Activated CD4-positive, CD25-positive, alpha-beta regulatory T cell treated with anti-CD3 and anti-CD28 coated beads, Interleukin-2, amount 50 U/mL, for 72 hours (primary cell): ENCODE measurements around the gene CYB5R3.
"Not testable (repeated sequence)": the region's sequence is repeated elsewhere in the genome, so short reads cannot be mapped to it uniquely, and the experiment has no call there.

Experiments used
- DNase-seq: peaks from one replicate; pipeline ENCODE4 v3.0.0; 2021

Gene CYB5R3

GRCh38 chr22:42596336-42596735 is 52.9 kb downstream of the CYB5R3 start:
- no peak for DNase-seq

GRCh38 chr22:42595434-42595833 is 53.8 kb downstream of the CYB5R3 start:
- DNase-seq = no peak

GRCh38 chr22:42591987-42592386 is 57.2 kb downstream of the CYB5R3 start:
- DNase-seq = no peak

- DNase-seq = no peak
Observed at GRCh38 chr22:42587588-42588175, 61.5 kb downstream of the CYB5R3 start.

- no peak for DNase-seq
Observed at GRCh38 chr22:42586381-42586780, 62.8 kb downstream of the CYB5R3 start.

- DNase-seq = no peak
Observed at GRCh38 chr22:42585096-42585495, 64.1 kb downstream of the CYB5R3 start.

GRCh38 chr22:42584364-42584940 is 64.7 kb downstream of the CYB5R3 start:
- no peak for DNase-seq

GRCh38 chr22:42582987-42583386 is 66.2 kb downstream of the CYB5R3 start:
- DNase-seq = no peak

GRCh38 chr22:42581762-42582716 is 67.2 kb downstream of the CYB5R3 start:
- DNase-seq = peak; percentile 84

- not testable (repeated sequence) for DNase-seq
Observed at GRCh38 chr22:42581194-42581761, 67.9 kb downstream of the CYB5R3 start.

GRCh38 chr22:42580040-42580439 is 69.2 kb downstream of the CYB5R3 start:
- not testable (repeated sequence) for DNase-seq

- no peak for DNase-seq
Observed at GRCh38 chr22:42577623-42578240, 71.5 kb downstream of the CYB5R3 start.

GRCh38 chr22:42577141-42577540 is 72.1 kb downstream of the CYB5R3 start:
- DNase-seq = not testable (repeated sequence)

- not testable (repeated sequence) for DNase-seq
Observed at GRCh38 chr22:42575996-42576574, 73.1 kb downstream of the CYB5R3 start.

GRCh38 chr22:42574468-42574867 is 74.7 kb downstream of the CYB5R3 start:
- not testable (repeated sequence) for DNase-seq

- not testable (repeated sequence) for DNase-seq
Observed at GRCh38 chr22:42574046-42574445, 75.1 kb downstream of the CYB5R3 start.

GRCh38 chr22:42571068-42571467 is 78.1 kb downstream of the CYB5R3 start:
- DNase-seq = not testable (repeated sequence)

- not testable (repeated sequence) for DNase-seq
Observed at GRCh38 chr22:42570580-42570979, 78.6 kb downstream of the CYB5R3 start.

- DNase-seq = not testable (repeated sequence)
Observed at GRCh38 chr22:42567950-42568349, 81.2 kb downstream of the CYB5R3 start.
